Testis (tissue), 5 donors: ENCODE results near the gene LMBRD1. TPM values are rescaled to one million over a fixed set of nuclear protein-coding genes. Genes with fewer than 3 reads are reported as not detected.
A peak's percentile ranks its signal among the peaks of the same experiment; 100 is the strongest.

Experiments used
- DNase-seq: peaks from one replicate; pipeline ENCODE4 v3.0.0-alpha.2; 2019
- H3K27ac ChIP-seq, 2 donors: fragments of 200-600 bp; sonication (generic); one replicate each; pipeline ENCODE4 v1.5.1; 2019
- H3K27me3 ChIP-seq: fragments of 200-600 bp; sonication (generic); one replicate; pipeline ENCODE4 v1.5.1; 2019
- H3K36me3 ChIP-seq: fragments of 200-600 bp; sonication (generic); one replicate; pipeline ENCODE4 v1.5.1; 2017; ENCODE audit warnings: low read depth; ENCODE audit errors: missing control alignments
- H3K4me1 ChIP-seq: fragments of 200-600 bp; sonication (generic); one replicate; pipeline ENCODE4 v1.5.1; 2019
- H3K4me3 ChIP-seq, 2 donors: fragments of 200-600 bp; sonication (generic); one replicate each; pipeline ENCODE4 v1.5.1; 2017 to 2019
- H3K9me3 ChIP-seq: fragments of 200-600 bp; sonication (generic); one replicate; pipeline ENCODE4 v1.5.1; 2017
- CTCF ChIP-seq, 3 experiments: fragments of 450-650 bp in 2 of 3; fragments of 200-600 bp in 1 of 3; sonication (generic) in 1 of 3; IDR thresholded peaks; one replicate each; pipeline ENCODE4 v1.5.1; 2016 to 2019; ENCODE audit warnings: antibody characterized with exemption in 3 of 3, mild to moderate bottlenecking in 2 of 3, moderate library complexity in 1 of 3
- POLR2A ChIP-seq: fragments of 450-650 bp; IDR thresholded peaks from one replicate; pipeline ENCODE4 v1.6.1; 2017; ENCODE audit warnings: antibody characterized with exemption, mild to moderate bottlenecking, moderate library complexity
- WGBS, 2 donors: methylation state at CpG; one replicate each; pipeline ENCODE4 v1.1.5; 2018; 5-methylcytosine and 5-hydroxymethylcytosine counted together
- intact Hi-C: fragments of 100-400 bp; cut with DNase I; formaldehyde crosslinking; loops from one replicate; pipeline ENCODE4 v1.15.1; 2023; ENCODE audit warnings: low total_unique reads
- long read RNA-seq, 2 donors: transcript quantifications; one replicate each; lab custom pipeline, GENCODE V29; 2026
- polyA plus RNA-seq: library from polyadenylated mRNA; stranded (reverse); fragments of 350-450 nt; fragmentation: Illumina TruSeq; extraction: RNeasy Lipid Tissue Mini Kit (QIAGEN cat#74804); gene quantifications from one replicate; pipeline ENCODE4 v1.2.3, GENCODE V29; 2014; ENCODE audit warnings: low read depth, low replicate concordance; ENCODE audit not compliant: insufficient read depth
- total RNA-seq, 2 donors: library from RNA; depleted of rRNA; stranded (reverse); fragments of >200 nt; gene quantifications; one replicate each; pipeline ENCODE4 v1.2.3, GENCODE V29; 2016

LMBRD1 gene
- total RNA-seq = 10 to 100 TPM; 49.2 to 54.4 TPM
- 43.0 TPM for polyA plus RNA-seq
- long read RNA-seq, donor 1, transcript LMBRD1-202 (16 exons, 2,264 nt) = major isoform, 24 of 41 reads
- long read RNA-seq, donor 1, partial matches to known transcripts = 14 of 41 reads
- long read RNA-seq, donor 1, other reads (novel, unspliced or antisense) = 0 of 41 reads
- long read RNA-seq, donor 2, transcript LMBRD1-202 (16 exons, 2,264 nt) = major isoform, 32 of 54 reads
- long read RNA-seq, donor 2, partial matches to known transcripts = 18 of 54 reads
- long read RNA-seq, donor 2, other reads (novel, unspliced or antisense) = 0 of 54 reads

- intact Hi-C loops = no loop called here
- H3K36me3 ChIP-seq = no peaks in the 10 kb centered on the region
These were observed at the start of gene LMBRD1 for GRCh38 chr6:69796642-69797390. LMBRD1 (minus strand) TSS chr6:69797010; CDS start chr6:69796881, 129 bp downstream.

GRCh38 chr6:69846312-69846711 is 49.5 kb upstream of the LMBRD1 start:
- intact Hi-C loops = no loop called here
- no peak for DNase-seq
- Histone ChIP-seq H3K4me3 (no peak overlapping the region), H3K36me3 (no peaks in the 10 kb centered on the region), H3K9me3 (no peaks in the 10 kb centered on the region), H3K27ac (no peak overlapping the region), H3K4me1 (no peaks in the 10 kb centered on the region), H3K27me3 (no peaks in the 10 kb centered on the region)
- TF ChIP-seq POLR2A (no peak), CTCF (IDR thresholded peaks at IDR 0.05) (no peak)
- WGBS, 2 donors = 89 to 94% methylated on average over 2 of the region's 2 CpGs

More at GRCh38 chr6:69796642-69797390, at the start of gene LMBRD1:
- Histone ChIP-seq H3K9me3 (no peaks in the 10 kb centered on the region), H3K27me3 (no peaks in the 10 kb centered on the region), H3K4me1 (peaks cover 8% of the 10 kb centered on the region), H3K4me3 (peak within 1 kb of the TSS; percentile 80 to 87), H3K27ac (peak within 1 kb of the TSS; percentile 95 to 96)
- WGBS, 2 donors = 1 to 2% methylated on average over 6 to 35 of the region's 39 CpGs
- TF ChIP-seq POLR2A = no peak
- peak; percentile 75 to 85 (median 77) for TF ChIP-seq CTCF (IDR thresholded peaks at IDR 0.05)
- peak; percentile 99 for DNase-seq

GRCh38 chr6:69843189-69843588 is 46.4 kb upstream of the LMBRD1 start:
- H3K4me1 ChIP-seq = no peaks in the 10 kb centered on the region
- H3K27ac ChIP-seq = no peak overlapping the region
- H3K9me3 ChIP-seq = no peaks in the 10 kb centered on the region
- no peaks in the 10 kb centered on the region for H3K27me3 ChIP-seq
- intact Hi-C loops = no loop called here
- no peaks in the 10 kb centered on the region for H3K36me3 ChIP-seq
- TF ChIP-seq POLR2A (no peak), CTCF (IDR thresholded peaks at IDR 0.05) (no peak)
- 64 to 79% methylated on average over 1 of the region's 1 CpG for WGBS, 2 donors
- no peak overlapping the region for H3K4me3 ChIP-seq
- no peak for DNase-seq

- no peaks in the 10 kb centered on the region for H3K4me1 ChIP-seq
- no peak for TF ChIP-seq CTCF (IDR thresholded peaks at IDR 0.05)
- TF ChIP-seq POLR2A = no peak
- no peak overlapping the region for H3K4me3 ChIP-seq
- no peaks in the 10 kb centered on the region for H3K36me3 ChIP-seq
- no peaks in the 10 kb centered on the region for H3K27me3 ChIP-seq
- no peaks in the 10 kb centered on the region for H3K9me3 ChIP-seq
- intact Hi-C loops = no loop called here
- no peak for DNase-seq
- WGBS, 2 donors = 57 to 80% methylated on average over 1 of the region's 1 CpG
- H3K27ac ChIP-seq = no peak overlapping the region
These were observed 45.1 kb upstream of the LMBRD1 start for GRCh38 chr6:69841862-69842261.
